Activated CD8-positive, alpha-beta T cell treated with anti-CD3 and anti-CD28 coated beads, Interleukin-2, amount 10 ng/mL, durations not matched to agents 7 days and 5 days (primary cell): ENCODE results near the gene GRID2. TPM values are rescaled to one million over a fixed set of nuclear protein-coding genes. Genes with fewer than 3 reads are reported as not detected.
A peak's percentile ranks its signal among the peaks of the same experiment; 100 is the strongest.

Experiments
- ATAC-seq: fragments of 150-1000 bp; cut with Tn5 transposase; one replicate; pipeline ENCODE4 v1.10.0; 2021; ENCODE audit warnings: moderate library complexity
- CTCF ChIA-PET: fragments of 350-600 bp; sonication (Branson Sonifier 250); formaldehyde crosslinking; loops from one replicate; lab custom pipeline; 2021; ENCODE audit warnings: antibody characterized with exemption; lab: Charles Lee
- POLR2A ChIA-PET: fragments of 350-600 bp; sonication (Branson Sonifier 250); formaldehyde crosslinking; loops from one replicate; lab custom pipeline; 2021; ENCODE audit warnings: antibody characterized with exemption; lab: Charles Lee
- DNase-seq: peaks from one replicate; pipeline ENCODE4 v3.0.0-alpha.2; 2020
- H3K27ac Mint-ChIP-seq: one replicate; pipeline ENCODE4 v1.8.0; 2021; ENCODE audit warnings: mild to moderate bottlenecking, mixed read lengths
- H3K27me3 Mint-ChIP-seq: one replicate; pipeline ENCODE4 v1.8.0; 2021; ENCODE audit warnings: low read depth, mixed read lengths
- H3K36me3 Mint-ChIP-seq: one replicate; pipeline ENCODE4 v1.8.0; 2021; ENCODE audit warnings: low read depth, mixed read lengths
- H3K4me1 Mint-ChIP-seq: one replicate; pipeline ENCODE4 v1.8.0; 2021; ENCODE audit warnings: low read depth, mixed read lengths
- H3K4me3 Mint-ChIP-seq: one replicate; pipeline ENCODE4 v1.8.0; 2021; ENCODE audit warnings: mild to moderate bottlenecking, mixed read lengths
- H3K9me3 Mint-ChIP-seq: one replicate; pipeline ENCODE4 v1.8.0; 2022; ENCODE audit warnings: mixed read lengths; ENCODE audit not compliant: insufficient read depth
- total RNA-seq, 2 experiments: library from RNA; stranded (reverse); gene quantifications; one replicate each; pipeline ENCODE4 v1.2.3, GENCODE V29; 2021

The GRID2 gene
- total RNA-seq, 2 experiments from 2014 or later = not detected

DNA sequence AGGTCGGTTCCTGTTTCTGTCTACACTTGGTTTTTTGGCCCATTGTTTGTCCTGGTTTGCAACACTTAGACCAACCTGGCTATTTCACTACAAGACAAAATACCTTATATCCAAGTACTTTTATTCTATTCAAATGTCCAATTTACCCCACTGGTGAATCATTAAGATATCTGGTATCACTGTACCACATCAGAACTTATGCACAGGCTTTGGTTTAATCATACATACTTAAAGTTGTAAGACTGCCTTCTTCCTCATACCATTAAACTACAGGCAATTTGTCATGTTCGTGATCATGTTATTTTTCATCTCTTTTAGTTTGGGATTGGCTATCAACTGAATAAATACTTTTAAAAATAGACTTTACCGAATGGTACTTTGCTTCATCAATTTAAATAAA is 1471.8 kb downstream of the GRID2 start:
- H3K4me3 Mint-ChIP-seq = no peak overlapping the region
- ChIA-PET POLR2A (no interaction called here), CTCF (no interaction called here)
- ATAC-seq (no peak), DNase-seq (no peak)
- H3K27me3 Mint-ChIP-seq = no peaks in the 10 kb centered on the region
- H3K36me3 Mint-ChIP-seq = no peaks in the 10 kb centered on the region
- no peaks in the 10 kb centered on the region for H3K9me3 Mint-ChIP-seq
- H3K4me1 Mint-ChIP-seq = no peaks in the 10 kb centered on the region
- no peak overlapping the region for H3K27ac Mint-ChIP-seq

- Mint-ChIP-seq H3K36me3 (no peaks in the 10 kb centered on the region), H3K27ac (no peak overlapping the region), H3K9me3 (no peaks in the 10 kb centered on the region), H3K4me3 (no peak overlapping the region), H3K4me1 (no peaks in the 10 kb centered on the region), H3K27me3 (no peaks in the 10 kb centered on the region)
- POLR2A ChIA-PET = no interaction called here
- CTCF ChIA-PET = no interaction called here
- DNase-seq (no peak), ATAC-seq (no peak)
These were observed 1472.8 kb downstream of the GRID2 start for GRCh38 chr4:93776386-93777080.

- no peaks in the 10 kb centered on the region for H3K27me3 Mint-ChIP-seq
- ChIA-PET POLR2A (no interaction called here), CTCF (no interaction called here)
- no peak overlapping the region for H3K4me3 Mint-ChIP-seq
- H3K36me3 Mint-ChIP-seq = no peaks in the 10 kb centered on the region
- H3K9me3 Mint-ChIP-seq = no peaks in the 10 kb centered on the region
- no peak overlapping the region for H3K27ac Mint-ChIP-seq
- H3K4me1 Mint-ChIP-seq = no peaks in the 10 kb centered on the region
- DNase-seq = no peak
- no peak for ATAC-seq
These were observed 1473.3 kb downstream of the GRID2 start for GRCh38 chr4:93777081-93777460.

DNA sequence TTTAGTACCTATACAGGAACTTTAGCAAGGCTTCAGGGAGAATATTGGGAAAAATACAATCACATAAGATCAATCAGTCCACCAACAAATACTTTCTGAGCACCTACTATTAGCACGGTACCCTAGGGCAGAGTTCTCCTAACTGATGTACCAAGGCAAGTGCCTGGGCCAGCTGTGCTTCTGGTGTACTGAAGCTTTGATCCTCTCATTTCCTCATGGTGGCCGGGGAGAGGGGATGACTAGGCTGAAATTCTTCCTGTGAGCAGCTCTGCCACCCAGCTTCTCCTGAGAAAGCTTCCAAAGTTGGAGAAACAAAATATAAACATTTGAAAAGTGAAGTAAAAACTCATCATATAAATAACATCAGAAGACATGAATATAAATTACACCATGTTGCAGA is 1475.5 kb downstream of the GRID2 start:
- Mint-ChIP-seq H3K27me3 (no peaks in the 10 kb centered on the region), H3K27ac (no peak overlapping the region), H3K36me3 (no peaks in the 10 kb centered on the region), H3K9me3 (no peaks in the 10 kb centered on the region), H3K4me3 (no peak overlapping the region), H3K4me1 (no peaks in the 10 kb centered on the region)
- no peak for DNase-seq
- POLR2A ChIA-PET = no interaction called here
- CTCF ChIA-PET = no interaction called here
- ATAC-seq = no peak

- ATAC-seq (no peak), DNase-seq (no peak)
- Mint-ChIP-seq H3K4me3 (no peak overlapping the region), H3K27me3 (no peaks in the 10 kb centered on the region), H3K9me3 (no peaks in the 10 kb centered on the region), H3K4me1 (no peaks in the 10 kb centered on the region), H3K27ac (no peak overlapping the region), H3K36me3 (no peaks in the 10 kb centered on the region)
- ChIA-PET POLR2A (no interaction called here), CTCF (no interaction called here)
These were observed 1476.3 kb downstream of the GRID2 start for GRCh38 chr4:93780080-93780479.

DNA sequence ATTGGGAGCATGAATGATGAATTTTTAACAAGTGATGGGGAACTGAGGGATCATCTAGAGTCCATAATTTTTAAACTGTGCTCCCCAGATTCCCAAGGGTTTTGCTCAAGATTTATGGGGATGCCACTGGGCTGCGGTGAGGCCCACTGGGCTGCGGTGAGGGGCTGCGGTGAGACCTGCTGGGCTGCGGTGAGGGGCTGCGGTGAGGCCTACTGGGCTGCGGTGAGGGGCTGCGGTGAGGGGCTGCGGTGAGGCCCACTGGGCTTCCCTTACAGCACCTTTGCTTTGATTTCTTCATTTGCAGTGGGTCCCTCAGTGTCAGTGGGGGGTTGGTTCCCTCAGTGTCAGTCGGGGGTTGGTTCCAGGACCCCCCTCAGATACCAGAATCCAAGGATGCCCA is 1477.4 kb downstream of the GRID2 start:
- ATAC-seq (no peak), DNase-seq (no peak)
- Mint-ChIP-seq H3K9me3 (no peaks in the 10 kb centered on the region), H3K27me3 (no peaks in the 10 kb centered on the region), H3K36me3 (no peaks in the 10 kb centered on the region), H3K4me3 (no peak overlapping the region), H3K27ac (no peak overlapping the region), H3K4me1 (no peaks in the 10 kb centered on the region)
- CTCF ChIA-PET = no interaction called here
- POLR2A ChIA-PET = no interaction called here

- POLR2A ChIA-PET = no interaction called here
- H3K4me3 Mint-ChIP-seq = no peak overlapping the region
- no peaks in the 10 kb centered on the region for H3K9me3 Mint-ChIP-seq
These were observed 1482.4 kb downstream of the GRID2 start for GRCh38 chr4:93786149-93786548.

GRCh38 chr4:93788712-93789111 is 1484.9 kb downstream of the GRID2 start:
- Mint-ChIP-seq H3K27me3 (no peaks in the 10 kb centered on the region), H3K4me3 (no peak overlapping the region), H3K9me3 (no peaks in the 10 kb centered on the region), H3K36me3 (no peaks in the 10 kb centered on the region), H3K4me1 (no peaks in the 10 kb centered on the region), H3K27ac (no peak overlapping the region)
- DNase-seq = no peak
- ATAC-seq = no peak
- ChIA-PET POLR2A (no interaction called here), CTCF (no interaction called here)

More at GRCh38 chr4:93786149-93786548, 1482.4 kb downstream of the GRID2 start:
- Mint-ChIP-seq H3K36me3 (no peaks in the 10 kb centered on the region), H3K27me3 (no peaks in the 10 kb centered on the region), H3K27ac (no peak overlapping the region), H3K4me1 (no peaks in the 10 kb centered on the region)
- DNase-seq = no peak
- ATAC-seq = no peak
- CTCF ChIA-PET = interaction anchor here (1.5 kb wide), 1 partner anchor 15 kb away, joined by 3 read pairs; no protein-coding TSS in a partner anchor

DNA sequence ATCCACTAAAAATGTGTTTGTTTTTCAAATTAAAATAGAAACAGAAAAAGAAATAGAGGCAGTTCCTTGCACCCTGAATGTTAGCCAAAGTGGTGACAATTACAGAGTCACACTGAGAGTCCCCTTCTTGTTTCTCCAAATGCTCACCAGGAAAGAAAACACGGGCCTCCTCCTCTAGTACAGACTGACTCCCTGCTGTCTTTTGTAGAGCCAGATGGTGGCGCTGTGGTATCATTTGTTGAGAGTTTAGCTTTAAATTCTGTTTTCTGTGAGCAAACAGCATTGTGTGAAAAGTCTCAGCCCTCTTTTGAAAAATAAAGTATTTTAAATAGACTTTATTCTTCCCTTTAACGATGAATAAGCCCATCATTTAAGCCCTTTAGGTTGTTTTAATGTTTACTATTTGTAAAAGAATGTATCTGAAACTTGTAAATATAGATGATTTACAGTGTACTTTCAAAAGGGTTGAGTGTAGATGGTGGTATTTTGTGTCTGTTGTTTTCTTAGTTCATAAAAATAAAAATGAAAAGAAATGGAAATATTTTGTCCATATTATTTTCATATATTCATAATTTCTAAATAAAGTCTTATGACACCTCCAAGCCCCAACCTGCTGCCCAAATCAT is 1487.9 kb downstream of the GRID2 start:
- Mint-ChIP-seq H3K27ac (no peak overlapping the region), H3K27me3 (no peaks in the 10 kb centered on the region), H3K4me1 (no peaks in the 10 kb centered on the region), H3K9me3 (no peaks in the 10 kb centered on the region), H3K4me3 (no peak overlapping the region), H3K36me3 (no peaks in the 10 kb centered on the region)
- ATAC-seq = peak; percentile 60
- POLR2A ChIA-PET = no interaction called here
- CTCF ChIA-PET = interaction anchor here (1.3 kb wide), 1 partner anchor 21 kb away, joined by 3 read pairs; no protein-coding TSS in a partner anchor
- peak; percentile 51 for DNase-seq

- Mint-ChIP-seq H3K4me1 (no peaks in the 10 kb centered on the region), H3K9me3 (no peaks in the 10 kb centered on the region), H3K27ac (no peak overlapping the region), H3K4me3 (no peak overlapping the region), H3K27me3 (no peaks in the 10 kb centered on the region), H3K36me3 (no peaks in the 10 kb centered on the region)
- no peak for ATAC-seq
- DNase-seq = no peak
- ChIA-PET POLR2A (no interaction called here), CTCF (no interaction called here)
These were observed 1498.3 kb downstream of the GRID2 start for GRCh38 chr4:93802045-93802444.

DNA sequence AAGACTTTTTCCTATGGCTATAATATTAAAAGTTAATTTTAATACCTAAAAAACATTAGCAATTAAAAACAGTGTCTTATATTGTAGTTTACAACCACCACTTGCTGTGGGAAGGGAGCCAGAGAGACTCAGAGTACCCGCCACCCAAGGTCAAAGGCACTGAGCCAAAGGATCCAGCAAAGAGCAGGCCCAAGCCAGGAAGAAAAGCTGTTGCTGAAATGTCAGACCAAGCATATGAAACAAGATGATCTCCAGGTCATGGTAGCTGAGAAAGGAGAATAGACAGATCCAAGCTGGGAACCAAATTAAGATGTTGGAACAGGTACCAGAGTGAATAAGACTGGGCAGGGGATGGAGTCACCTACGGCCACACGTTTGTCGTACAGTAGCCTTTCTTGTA is 1506.0 kb downstream of the GRID2 start:
- no peaks in the 10 kb centered on the region for H3K36me3 Mint-ChIP-seq
- no peaks in the 10 kb centered on the region for H3K27me3 Mint-ChIP-seq
- ChIA-PET POLR2A (no interaction called here), CTCF (no interaction called here)
- no peaks in the 10 kb centered on the region for H3K9me3 Mint-ChIP-seq
- no peak overlapping the region for H3K27ac Mint-ChIP-seq
- ATAC-seq = no peak
- no peak overlapping the region for H3K4me3 Mint-ChIP-seq
- DNase-seq = no peak
- no peaks in the 10 kb centered on the region for H3K4me1 Mint-ChIP-seq

GRCh38 chr4:93810340-93810992 is 1506.7 kb downstream of the GRID2 start:
- POLR2A ChIA-PET = no interaction called here

More at GRCh38 chr4:93810340-93810992, 1506.7 kb downstream of the GRID2 start:
- no peak overlapping the region for H3K4me3 Mint-ChIP-seq
- no peaks in the 10 kb centered on the region for H3K36me3 Mint-ChIP-seq
- no peaks in the 10 kb centered on the region for H3K27me3 Mint-ChIP-seq
- CTCF ChIA-PET = no interaction called here
- H3K27ac Mint-ChIP-seq = no peak overlapping the region
- no peak for DNase-seq
- no peaks in the 10 kb centered on the region for H3K9me3 Mint-ChIP-seq
- no peaks in the 10 kb centered on the region for H3K4me1 Mint-ChIP-seq
- no peak for ATAC-seq
